Pancreas (tissue), 10 donors: ENCODE measurements around the gene MYBPHL. TPM values are rescaled to one million over a fixed set of nuclear protein-coding genes. Genes with fewer than 3 reads are reported as not detected.

Experiments used
- ATAC-seq, 4 donors: fragments of 200-7000 bp; cut with Tn5 transposase; one replicate each; pipeline versions ENCODE4 v1.8.0 to v1.9.1; 2020; ENCODE audit warnings: mild to moderate bottlenecking in 4 of 4, moderate library complexity in 4 of 4
- DNase-seq, 6 donors: peaks; one replicate each; pipeline ENCODE4 v3.0.0-alpha.2; 2020
- FAIRE-seq: peaks from 2 replicates; lab custom pipeline; 2012; peaks lifted over from hg19 to GRCh38; lab: Jason Lieb, UNC
- H3K27ac ChIP-seq, 4 donors: fragments of 200-600 bp; sonication (generic); 1 replicate in 3 of 4; 2 replicates in 1 of 4; pipeline versions ENCODE4 v1.5.0 to v1.8.0; 2020
- H3K27me3 ChIP-seq, 4 donors: fragments of 200-600 bp; one replicate each; pipeline ENCODE4 v1.8.0; 2021
- H3K36me3 ChIP-seq, 3 donors: fragments of 200-600 bp; sonication (generic) in 1 of 3; one replicate each; pipeline versions ENCODE4 v1.5.0 to v1.8.0; 2020 to 2021
- H3K4me1 ChIP-seq, 3 donors: fragments of 200-600 bp; one replicate each; pipeline ENCODE4 v1.8.0; 2021
- H3K4me3 ChIP-seq, 4 donors: fragments of 200-600 bp; sonication (generic) in 2 of 4; one replicate each; pipeline versions ENCODE4 v1.5.0 to v1.8.0; 2020 to 2021
- H3K9me3 ChIP-seq, 4 donors: fragments of 200-600 bp; one replicate each; pipeline ENCODE4 v1.8.0; 2021
- CTCF ChIP-seq, 4 donors: fragments of 200-600 bp; sonication (generic) in 3 of 4; IDR thresholded peaks; one replicate each; pipeline versions ENCODE4 v1.5.0 to v1.8.0; 2021; ENCODE audit warnings: antibody characterized with exemption in 4 of 4
- WGBS, 2 donors: extraction: QIAGEN DNeasy Blood & Tissue Kit; methylation state at CpG; one replicate each; pipeline ENCODE4 v1.1.7; 2013; 5-methylcytosine and 5-hydroxymethylcytosine counted together
- intact Hi-C, 3 donors: fragments of 100-400 bp; cut with DNase I; formaldehyde crosslinking; loops; one replicate each; pipeline versions ENCODE4 v1.11.1 to v1.14.2; 2022
- polyA plus RNA-seq, 2 donors: library from polyadenylated mRNA; stranded (reverse); fragments of 200-250 nt; gene quantifications; one replicate each; pipeline ENCODE4 v1.2.3, GENCODE V29; 2013
- total RNA-seq, 6 donors: library from RNA; stranded (reverse); fragmentation: NEBNext Ultra II Directional in 4 of 6; extraction: Animal tissue kit (Norgen Biotek cat#: 25700) in 4 of 6; gene quantifications; one replicate each; pipeline versions ENCODE4 v1.2.1 to v1.2.4, GENCODE V29; 2021 to 2023
- donor health status: healthy with polysubstance abuse.
- donor health status: DM: no; HTN: no; CAD: no; lungs with moderate emphysema.
- donor health status: DM: no; HTN: no; CAD: no.
- donor health status: control.
- donor health status: control.
- donor health status: Bipolar disorder and iron deficiency.
- donor health status: DM: yes; HTN: yes; CAD: no.
- donor health status: DM: no; HTN: no; CAD: no.
- donor health status: DM: no; HTN: no; CAD: no.
- donor health status: DM: yes; HTN: yes; CAD: no.

The MYBPHL gene
- total and polyA plus RNA-seq, 8 donors = 0.26 to 1.1 (median 0.27) TPM; not detected in 4

- H3K4me1 ChIP-seq = peaks cover 0 to 4% (median 4%) of the 10 kb centered on the region in 3 donors
- ATAC-seq (no peak), FAIRE-seq (no peak), DNase-seq (no peak)
- intact Hi-C loops = no loop called here
- no peaks in the 10 kb centered on the region for H3K27me3 ChIP-seq
- WGBS, 2 donors = 79 to 92% methylated on average over 7 of the region's 7 CpGs
- no peaks in the 10 kb centered on the region for H3K36me3 ChIP-seq
- TF ChIP-seq CTCF (IDR thresholded peaks at IDR 0.05) = no peak
- H3K27ac ChIP-seq = no peak overlapping the region
- H3K4me3 ChIP-seq = no peak overlapping the region
- no peaks in the 10 kb centered on the region for H3K9me3 ChIP-seq
Measured at GRCh38 chr1:109246141-109246551, 60.7 kb downstream of the MYBPHL start.

DNA sequence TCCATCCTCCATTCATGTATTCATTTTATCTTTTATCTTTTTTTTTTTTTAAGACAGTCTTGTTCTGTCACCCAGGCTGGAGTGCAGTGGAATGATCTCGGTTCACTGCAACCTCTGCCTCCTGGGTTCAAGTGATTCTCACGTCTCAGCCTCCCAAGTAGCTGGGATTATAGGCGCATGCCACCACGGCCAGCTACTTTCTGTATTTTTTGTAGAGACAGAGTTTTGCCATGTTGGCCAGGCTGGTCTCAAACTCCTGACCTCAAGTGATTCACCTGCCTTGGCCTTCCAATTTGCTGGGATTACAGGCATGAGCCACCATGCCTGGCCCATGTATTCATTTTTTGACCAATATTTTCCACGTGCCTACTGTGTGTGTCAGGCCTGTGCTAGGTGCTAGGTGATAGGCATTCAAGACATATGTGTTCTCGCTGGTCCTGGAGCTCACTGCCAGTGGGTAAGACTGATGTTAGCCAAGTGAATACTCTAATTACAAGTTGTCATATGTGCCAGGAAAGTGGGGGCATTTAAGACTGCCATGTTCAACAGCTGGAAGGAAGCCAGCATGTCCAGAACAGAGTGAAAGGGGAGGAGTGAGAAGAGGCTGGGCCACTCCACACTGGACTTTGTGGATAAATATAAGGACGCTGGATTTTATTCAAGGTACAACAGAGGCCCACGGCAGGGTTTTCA lies 62.8 kb downstream of the MYBPHL start:
- Histone ChIP-seq H3K36me3 (peaks cover 0 to 1% (median 0%) of the 10 kb centered on the region in 3 donors), H3K9me3 (no peaks in the 10 kb centered on the region), H3K4me1 (peaks cover 0 to 8% (median 5%) of the 10 kb centered on the region in 3 donors), H3K27me3 (no peaks in the 10 kb centered on the region), H3K27ac (no peak overlapping the region), H3K4me3 (no peak overlapping the region)
- DNase-seq (no peak), FAIRE-seq (no peak), ATAC-seq (no peak)
- no peak for TF ChIP-seq CTCF (IDR thresholded peaks at IDR 0.05)
- WGBS, 2 donors = 68 to 73% methylated on average over 8 of the region's 8 CpGs
- intact Hi-C loops = no loop called here

DNA sequence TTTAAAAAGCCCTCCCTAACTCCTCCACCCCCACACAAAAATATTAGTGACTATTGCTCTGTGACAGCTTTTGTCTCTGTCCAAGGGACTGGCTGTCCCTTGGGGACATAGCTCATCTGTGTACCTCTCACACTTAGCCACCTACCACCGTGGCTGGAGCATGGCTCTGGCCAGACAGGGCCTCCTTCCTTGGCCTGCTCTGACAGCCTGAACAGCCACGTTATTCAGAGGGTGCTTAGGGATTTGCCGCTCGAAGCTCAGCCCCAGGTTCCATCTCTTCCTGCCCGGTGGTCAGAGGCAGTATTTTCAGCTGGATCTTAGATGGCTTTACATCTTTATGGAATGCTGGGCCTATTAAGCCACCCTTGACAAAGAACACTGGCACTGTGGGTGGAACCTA lies 63.6 kb downstream of the MYBPHL start:
- no peak for TF ChIP-seq CTCF (IDR thresholded peaks at IDR 0.05)
- intact Hi-C loops = no loop called here
- Histone ChIP-seq H3K27me3 (no peaks in the 10 kb centered on the region), H3K4me3 (no peak overlapping the region), H3K9me3 (no peaks in the 10 kb centered on the region), H3K27ac (no peak overlapping the region), H3K36me3 (peaks cover 0 to 9% (median 3%) of the 10 kb centered on the region in 3 donors), H3K4me1 (peaks cover 0 to 5% (median 5%) of the 10 kb centered on the region in 3 donors)
- 68 to 71% methylated on average over 5 of the region's 5 CpGs for WGBS, 2 donors
- ATAC-seq (no peak), DNase-seq (no peak), FAIRE-seq (no peak)

DNA sequence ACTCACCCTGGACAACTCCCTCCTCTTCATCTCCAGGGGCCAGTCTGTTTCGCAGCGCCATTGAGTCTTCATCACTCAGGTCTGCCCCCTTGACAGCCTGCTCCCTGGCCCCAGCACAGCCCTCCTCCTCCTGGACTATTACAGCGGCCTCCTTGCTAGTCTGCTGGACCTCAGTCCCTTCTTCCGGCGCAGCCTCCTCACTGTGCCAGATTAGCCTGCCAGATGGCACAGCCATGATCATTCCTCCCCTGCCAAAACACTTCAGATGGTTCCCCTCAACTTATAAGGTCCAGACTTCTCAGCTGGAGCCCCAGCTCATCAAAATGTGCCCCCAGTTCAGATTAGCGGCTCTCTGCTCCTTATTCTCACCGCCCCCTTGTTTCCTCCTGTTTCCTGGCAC lies 64.4 kb downstream of the MYBPHL start:
- peaks cover 0 to 5% (median 5%) of the 10 kb centered on the region in 3 donors for H3K4me1 ChIP-seq
- WGBS, 2 donors = 59 to 65% methylated on average over 7 of the region's 7 CpGs
- FAIRE-seq (no peak), ATAC-seq (no peak), DNase-seq (no peak)
- no peak for TF ChIP-seq CTCF (IDR thresholded peaks at IDR 0.05)
- no peak overlapping the region for H3K27ac ChIP-seq
- H3K36me3 ChIP-seq = peaks cover 0 to 16% (median 12%) of the 10 kb centered on the region in 3 donors
- no peaks in the 10 kb centered on the region for H3K9me3 ChIP-seq
- H3K27me3 ChIP-seq = no peaks in the 10 kb centered on the region
- no peak overlapping the region for H3K4me3 ChIP-seq
- intact Hi-C loops = no loop called here

Other genes with a start within 250 kb of the MYBPHL start
- gene TAF13, start 231.0 kb downstream of the MYBPHL start, total RNA-seq = 10 to 100 TPM in 4 of 6 donors, 1 to 10 TPM in 2; 7.2 to 18.8 (median 11.9) TPM
- 10 to 100 TPM; 11.4 to 15.9 TPM for gene TAF13, start 231.0 kb downstream of the MYBPHL start, polyA plus RNA-seq
- gene TMEM167B, start 216.2 kb downstream of the MYBPHL start, total RNA-seq = 10 to 100 TPM; 15.9 to 25.7 (median 18.8) TPM
- gene TMEM167B, start 216.2 kb downstream of the MYBPHL start, polyA plus RNA-seq = 10 to 100 TPM in 1 of 2 donors, 1 to 10 TPM in 1; 6.4 to 15.7 TPM
- gene ELAPOR1, start 192.9 kb downstream of the MYBPHL start, total RNA-seq = 100 to 1,000 TPM; 106 to 186 (median 155) TPM
- gene ELAPOR1, start 192.9 kb downstream of the MYBPHL start, polyA plus RNA-seq = 10 to 100 TPM; 46.9 to 82.8 TPM
- 100 to 1,000 TPM in 4 of 6 donors, 10 to 100 TPM in 2; 82.7 to 270 (median 115) TPM for gene SARS1, start 93.1 kb downstream of the MYBPHL start, total RNA-seq
- 100 to 1,000 TPM in 1 of 2 donors, 10 to 100 TPM in 1; 50.5 to 125 TPM for gene SARS1, start 93.1 kb downstream of the MYBPHL start, polyA plus RNA-seq
- 1 to 10 TPM; 4.0 to 8.5 (median 4.7) TPM for gene CELSR2, start 57.5 kb downstream of the MYBPHL start, total RNA-seq
- 1 to 10 TPM; 5.6 to 6.8 TPM for gene CELSR2, start 57.5 kb downstream of the MYBPHL start, polyA plus RNA-seq
- 1 to 10 TPM in 2 of 6 donors, under 1 TPM in 4; 0.08 to 3.0 (median 0.78) TPM for gene PSRC1, start 23.9 kb downstream of the MYBPHL start, total RNA-seq
- gene PSRC1, start 23.9 kb downstream of the MYBPHL start, polyA plus RNA-seq = 1 to 10 TPM; 2.2 to 5.4 TPM
- gene SORT1, start 90.9 kb upstream of the MYBPHL start, total RNA-seq = 10 to 100 TPM; 22.9 to 60.7 (median 30.7) TPM
- 10 to 100 TPM; 10.4 to 14.9 TPM for gene SORT1, start 90.9 kb upstream of the MYBPHL start, polyA plus RNA-seq
- 10 to 100 TPM; 21.4 to 36.2 (median 27.7) TPM for gene PSMA5, start 119.4 kb upstream of the MYBPHL start, total RNA-seq
- 10 to 100 TPM; 16.1 to 24.8 TPM for gene PSMA5, start 119.4 kb upstream of the MYBPHL start, polyA plus RNA-seq
- gene SYPL2, start 159.5 kb upstream of the MYBPHL start, total RNA-seq = 1 to 10 TPM; 1.5 to 3.7 (median 2.5) TPM
- 1 to 10 TPM; 1.5 to 2.8 TPM for gene SYPL2, start 159.5 kb upstream of the MYBPHL start, polyA plus RNA-seq
- gene ATXN7L2, start 176.9 kb upstream of the MYBPHL start, total RNA-seq = 1 to 10 TPM; 1.1 to 3.5 (median 1.7) TPM
- gene ATXN7L2, start 176.9 kb upstream of the MYBPHL start, polyA plus RNA-seq = 10 to 100 TPM; 15.2 to 15.7 TPM
- gene CYB561D1, start 187.1 kb upstream of the MYBPHL start, total RNA-seq = 10 to 100 TPM in 3 of 6 donors, 1 to 10 TPM in 3; 8.1 to 11.6 (median 9.7) TPM
- 1 to 10 TPM; 5.1 to 7.1 TPM for gene CYB561D1, start 187.1 kb upstream of the MYBPHL start, polyA plus RNA-seq
- 1 to 10 TPM; 4.4 to 5.8 (median 5.3) TPM for gene AMIGO1, start 202.7 kb upstream of the MYBPHL start, total RNA-seq
- 1 to 10 TPM; 1.6 to 4.9 TPM for gene AMIGO1, start 202.7 kb upstream of the MYBPHL start, polyA plus RNA-seq
- gene GPR61, start 232.9 kb upstream of the MYBPHL start, total RNA-seq = under 1 TPM in 1 of 6 donors, not detected in 5; 0.09 TPM
- under 1 TPM in 1 of 2 donors, not detected in 1; 0.19 TPM for gene GPR61, start 232.9 kb upstream of the MYBPHL start, polyA plus RNA-seq
- 1 to 10 TPM; 2.5 to 3.9 (median 3.1) TPM for gene GNAI3, start 241.6 kb upstream of the MYBPHL start, total RNA-seq
- 1 to 10 TPM; 1.1 to 1.9 TPM for gene GNAI3, start 241.6 kb upstream of the MYBPHL start, polyA plus RNA-seq